Dendritic cell treated with granulocyte-macrophage colony-stimulating factor and Interleukin-4, amounts not matched to agents 40 ng/mL and 50 ng/mL, for 4 days (primary cell): ENCODE results near the gene SARDH.

Experiments used
- H3K27ac Mint-ChIP-seq: one replicate; pipeline ENCODE4 v1.8.0; 2022; ENCODE audit warnings: mild to moderate bottlenecking, mixed read lengths
- H3K27me3 Mint-ChIP-seq: one replicate; pipeline ENCODE4 v1.8.0; 2022; ENCODE audit warnings: mild to moderate bottlenecking, mixed read lengths
- H3K36me3 Mint-ChIP-seq: one replicate; pipeline ENCODE4 v1.8.0; 2022; ENCODE audit warnings: low read depth, mixed read lengths
- H3K4me1 Mint-ChIP-seq: one replicate; pipeline ENCODE4 v1.8.0; 2022; ENCODE audit warnings: low read depth, mixed read lengths
- H3K4me3 Mint-ChIP-seq: one replicate; pipeline ENCODE4 v1.8.0; 2022; ENCODE audit warnings: mild to moderate bottlenecking, moderate library complexity, mixed read lengths
- H3K9me3 Mint-ChIP-seq: one replicate; pipeline ENCODE4 v1.8.0; 2022; ENCODE audit warnings: mixed read lengths
- intact Hi-C: fragments of 100-400 bp; cut with micrococcal nuclease; formaldehyde crosslinking; loops from one replicate; pipeline ENCODE4 v1.15.0; 2022

The SARDH gene

DNA sequence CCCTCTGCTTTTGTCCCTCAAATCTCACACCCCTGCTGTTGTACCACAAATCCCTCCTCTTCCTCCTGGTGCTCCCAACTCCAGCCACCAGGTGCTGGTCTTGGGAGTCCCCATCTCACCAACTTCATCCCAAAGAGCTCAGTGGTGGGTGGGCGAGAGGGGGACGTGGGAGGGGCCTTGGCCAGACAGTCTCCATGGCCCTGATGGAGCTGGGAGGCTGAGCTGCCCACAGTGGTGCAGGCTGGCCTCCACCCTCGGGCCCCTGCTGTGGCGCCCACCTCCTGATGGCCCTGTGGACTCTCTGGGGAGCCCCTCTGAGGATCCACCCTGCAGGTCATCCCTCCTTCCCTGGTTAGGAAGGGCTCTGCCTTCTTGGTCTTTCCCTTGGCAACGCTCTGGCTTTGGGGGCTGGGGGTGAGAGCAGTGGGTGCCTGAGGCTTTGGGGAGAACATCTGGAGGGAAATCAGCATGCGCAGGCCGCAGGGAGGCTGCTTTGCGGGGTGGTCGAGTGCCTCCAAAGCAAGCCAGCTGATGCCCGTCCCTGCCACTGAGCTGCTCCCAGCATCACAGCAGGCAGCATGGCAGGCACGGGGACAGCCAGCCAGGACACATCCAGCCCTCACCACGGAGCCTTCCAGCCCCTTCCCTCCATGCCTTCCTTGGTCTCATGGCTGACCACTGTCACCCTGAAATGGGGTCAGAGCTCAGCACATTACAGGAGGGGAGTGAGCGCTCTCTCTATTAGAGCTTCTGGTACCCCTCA, 121.3 kb downstream of the SARDH start:
- H3K9me3 Mint-ChIP-seq, result no peaks in the 10 kb centered on the region
- no peak overlapping the region for H3K4me3 Mint-ChIP-seq
- no peaks in the 10 kb centered on the region for H3K4me1 Mint-ChIP-seq
- H3K27ac Mint-ChIP-seq, result no peak overlapping the region
- intact Hi-C loops, result no loop called here
- peaks cover 33% of the 10 kb centered on the region for H3K27me3 Mint-ChIP-seq
- no peaks in the 10 kb centered on the region for H3K36me3 Mint-ChIP-seq

DNA sequence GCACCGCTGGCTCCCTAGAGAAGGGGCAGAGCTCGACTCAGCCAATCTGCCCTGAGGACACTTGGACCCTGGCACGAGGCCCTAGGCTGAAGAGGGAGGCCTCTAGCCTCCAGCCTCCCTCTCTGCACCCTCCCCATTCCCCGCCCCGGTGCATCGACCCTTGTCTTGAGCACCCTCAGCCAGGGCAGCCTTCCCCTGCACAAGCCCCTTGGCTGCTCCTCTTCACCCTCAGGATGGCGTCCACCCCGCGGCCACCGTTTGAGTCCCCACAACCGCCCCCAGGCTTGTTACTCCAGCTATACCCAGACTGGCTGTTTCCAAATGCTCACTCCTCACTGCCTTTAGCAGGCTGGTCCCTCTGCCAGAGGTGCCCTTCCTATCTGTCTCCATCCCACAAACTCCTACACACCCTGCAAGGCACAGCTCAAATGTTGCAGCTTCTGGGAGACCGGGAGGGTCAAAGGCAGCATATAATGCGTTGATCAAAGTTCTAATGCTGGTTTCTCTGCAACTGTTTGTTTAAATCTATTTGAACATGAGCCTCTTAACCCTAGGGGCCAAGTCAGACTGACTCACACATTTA, 122.5 kb downstream of the SARDH start:
- Mint-ChIP-seq H3K36me3 (no peaks in the 10 kb centered on the region), H3K27ac (no peak overlapping the region), H3K27me3 (peaks cover 29% of the 10 kb centered on the region), H3K4me3 (no peak overlapping the region), H3K4me1 (no peaks in the 10 kb centered on the region), H3K9me3 (no peaks in the 10 kb centered on the region)
- intact Hi-C loops, result no loop called here

DNA sequence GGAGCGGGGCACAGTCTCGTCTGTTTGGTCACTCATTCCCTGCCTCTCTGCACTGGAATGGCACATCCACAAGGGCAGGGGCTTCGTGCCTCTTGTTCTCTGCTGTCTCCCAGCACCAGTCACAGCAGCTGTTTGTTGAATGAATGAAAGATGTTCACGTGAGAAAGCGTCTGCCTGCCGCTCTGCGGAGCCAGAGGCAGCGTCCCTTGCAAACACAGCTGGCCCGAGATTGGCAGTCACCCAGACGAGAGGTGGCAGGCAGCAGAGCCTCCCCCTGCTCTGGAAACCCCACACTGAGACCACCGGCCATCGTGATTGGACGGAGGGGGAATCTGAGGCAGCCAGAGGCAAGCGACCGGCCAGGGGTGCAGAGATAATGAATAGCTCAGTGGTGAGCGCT, 123.0 kb downstream of the SARDH start:
- intact Hi-C loops, result no loop called here
- Mint-ChIP-seq H3K9me3 (no peaks in the 10 kb centered on the region), H3K36me3 (no peaks in the 10 kb centered on the region), H3K4me1 (no peaks in the 10 kb centered on the region), H3K27me3 (peaks cover 32% of the 10 kb centered on the region), H3K4me3 (no peak overlapping the region), H3K27ac (no peak overlapping the region)

DNA sequence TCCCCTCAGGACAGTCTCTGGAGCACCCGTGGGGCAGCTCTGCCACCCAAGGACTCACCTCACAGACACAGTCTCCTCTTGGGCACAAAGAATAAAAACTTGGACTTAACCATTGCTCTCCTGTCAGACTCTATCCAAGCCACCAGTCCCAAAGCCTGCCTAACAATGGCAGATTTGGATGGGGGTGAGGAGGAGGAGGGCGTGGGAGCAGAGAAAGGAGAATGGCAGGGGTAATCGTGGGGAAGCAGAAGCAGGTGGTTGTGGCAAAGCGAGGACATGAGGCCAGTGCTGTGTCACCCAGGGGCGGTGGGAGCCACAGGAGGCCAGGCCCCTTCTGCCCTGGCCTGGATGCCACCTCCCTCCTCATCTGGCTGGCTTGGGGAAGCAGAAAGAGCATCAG, 123.5 kb downstream of the SARDH start:
- Mint-ChIP-seq H3K4me3 (no peak overlapping the region), H3K4me1 (no peaks in the 10 kb centered on the region), H3K27me3 (peaks cover 36% of the 10 kb centered on the region), H3K27ac (no peak overlapping the region), H3K36me3 (no peaks in the 10 kb centered on the region), H3K9me3 (no peaks in the 10 kb centered on the region)
- intact Hi-C loops, result no loop called here

DNA sequence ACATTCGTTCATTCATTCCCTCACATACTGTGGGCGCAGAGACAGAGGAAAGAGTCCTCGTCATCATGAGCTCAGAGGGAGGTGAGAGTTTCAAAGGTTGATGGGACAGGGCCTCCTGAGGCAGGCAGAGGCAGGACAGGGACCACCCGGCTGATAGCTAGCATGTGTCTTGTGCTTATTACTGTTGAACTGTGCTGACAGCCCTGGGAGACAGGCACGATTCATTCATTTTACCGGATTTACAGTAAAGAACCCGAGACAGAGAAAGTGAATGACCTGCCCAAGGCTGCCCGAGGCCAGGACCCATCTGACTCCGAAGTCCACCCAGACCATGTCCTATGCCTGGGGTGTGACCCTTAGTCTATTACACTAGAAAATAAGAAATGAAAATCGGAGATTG, 124.1 kb downstream of the SARDH start:
- Mint-ChIP-seq H3K36me3 (no peaks in the 10 kb centered on the region), H3K4me1 (no peaks in the 10 kb centered on the region), H3K27me3 (peaks cover 40% of the 10 kb centered on the region), H3K4me3 (no peak overlapping the region), H3K9me3 (no peaks in the 10 kb centered on the region), H3K27ac (no peak overlapping the region)
- intact Hi-C loops, result no loop called here
